HG03558 (cell line): Measurements from ENCODE around the gene SLC2A5.

Source experiments
- ATAC-seq: cut with Tn5 transposase; IDR thresholded peaks from one replicate; pipeline ENCODE4 v1.9.1; 2021; ENCODE audit warnings: moderate number of reproducible peaks; ENCODE audit not compliant: unreplicated experiment; ENCODE audit errors: extremely low read depth

SLC2A5 gene

GRCh38 chr1:8986814-8987190 lies 82.6 kb downstream of the SLC2A5 start:
- ATAC-seq = no peak

DNA sequence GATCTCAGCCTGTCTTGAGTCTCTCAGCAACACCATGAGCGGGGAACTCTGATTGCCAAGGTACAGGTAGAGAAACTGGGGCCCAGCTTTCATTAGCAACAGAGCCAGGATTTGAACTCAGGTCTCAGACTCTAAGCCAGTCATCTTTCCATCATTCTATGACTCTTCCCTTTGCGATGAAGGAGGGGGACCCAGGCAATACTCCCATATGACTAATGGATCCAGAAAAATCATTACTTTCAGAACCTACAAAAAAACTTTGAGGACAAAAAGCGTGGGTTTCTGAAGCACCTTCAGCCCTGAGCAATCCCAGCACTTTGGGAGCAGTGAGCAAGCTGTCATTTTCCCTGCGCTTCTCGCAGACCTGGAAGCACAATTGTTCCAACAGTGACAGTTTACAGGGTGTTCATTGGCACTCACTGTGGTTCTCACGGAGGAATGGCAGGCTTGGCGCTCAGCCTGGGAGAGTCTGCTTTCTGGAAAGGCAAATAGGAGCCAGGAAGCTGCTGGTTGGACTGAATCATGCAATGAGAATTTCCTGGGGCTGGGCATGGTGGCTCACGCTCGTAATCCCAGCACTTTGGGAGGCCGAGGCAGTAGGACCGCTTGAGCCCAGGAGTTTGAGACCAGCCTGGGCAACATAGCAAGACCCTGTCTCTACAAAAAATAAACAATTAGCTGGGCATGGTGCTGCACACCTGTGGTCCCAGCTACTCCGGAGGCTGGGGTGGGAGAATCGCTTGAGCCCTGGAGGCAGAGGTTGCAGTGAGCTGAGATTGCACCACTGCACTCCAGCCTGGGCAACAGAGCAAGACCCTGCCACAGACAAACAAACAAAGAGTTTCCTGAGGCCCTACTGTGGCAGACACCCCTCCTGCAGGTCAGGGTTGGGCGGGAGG lies 83.3 kb downstream of the SLC2A5 start:
- no peak for ATAC-seq
